Muscle layer of duodenum (tissue), 2 donors: Measurements from ENCODE around the gene MYRIP.
"Not testable (repeated sequence)": the region's sequence is repeated elsewhere in the genome, so short reads cannot be mapped to it uniquely, and the experiment has no call there.

Experiments
- H3K27ac ChIP-seq: one replicate; pipeline ENCODE4 v1.7.0; 2013; ENCODE audit warnings: mild to moderate bottlenecking, low read length
- H3K27me3 ChIP-seq: one replicate; pipeline ENCODE4 v1.7.0; 2013; ENCODE audit warnings: low read depth, mild to moderate bottlenecking, control low read depth, low read length
- H3K36me3 ChIP-seq, 2 donors: one replicate each; pipeline ENCODE4 v1.7.0; 2013; ENCODE audit warnings: low read length in 2 of 2, control low read depth in 1 of 2, mild to moderate bottlenecking in 1 of 2; ENCODE audit not compliant: insufficient read depth in 2 of 2, control insufficient read depth in 1 of 2
- H3K4me1 ChIP-seq, 2 donors: one replicate each; pipeline ENCODE4 v1.7.0; 2013; ENCODE audit warnings: low read length in 2 of 2, mild to moderate bottlenecking in 2 of 2, control low read depth in 1 of 2, moderate library complexity in 1 of 2; ENCODE audit not compliant: insufficient read depth in 2 of 2, control insufficient read depth in 1 of 2
- H3K4me3 ChIP-seq, 2 donors: one replicate each; pipeline ENCODE4 v1.7.0; 2013; ENCODE audit warnings: low read length in 2 of 2, low read depth in 1 of 2, mild to moderate bottlenecking in 1 of 2
- H3K9me3 ChIP-seq, 2 donors: one replicate each; pipeline ENCODE4 v1.7.0; 2013; ENCODE audit warnings: low read length in 2 of 2, control low read depth in 1 of 2, mild to moderate bottlenecking in 1 of 2; ENCODE audit not compliant: control insufficient read depth in 1 of 2
- donor health status: healthy.

The MYRIP gene

GRCh38 chr3:39809181-39809994 lies at the start of gene MYRIP:
Gene MYRIP (plus strand): TSS chr3:39809609. CDS start chr3:39900817, 91,208 bp downstream.
- H3K27ac ChIP-seq: no peak within 1 kb of the TSS
- H3K36me3 ChIP-seq: no peaks in the 10 kb centered on the region
- peak within 1 kb of the TSS; percentile 57 to 77 for H3K4me3 ChIP-seq
- peaks cover 0 to 23% of the 10 kb centered on the region in 2 donors for H3K4me1 ChIP-seq
- H3K27me3 ChIP-seq: peaks cover 20% of the 10 kb centered on the region
- H3K9me3 ChIP-seq: no peaks in the 10 kb centered on the region

GRCh38 chr3:39760325-39760724 lies 49.1 kb upstream of the MYRIP start:
- Histone ChIP-seq H3K36me3 (no peaks in the 10 kb centered on the region), H3K27me3 (no peaks in the 10 kb centered on the region), H3K4me1 (no peaks in the 10 kb centered on the region), H3K9me3 (no peaks in the 10 kb centered on the region), H3K27ac (no peak overlapping the region), H3K4me3 (no peak overlapping the region)

- Histone ChIP-seq H3K9me3 (no peaks in the 10 kb centered on the region), H3K4me3 (no peak overlapping the region), H3K4me1 (no peaks in the 10 kb centered on the region), H3K36me3 (no peaks in the 10 kb centered on the region), H3K27ac (no peak overlapping the region), H3K27me3 (no peaks in the 10 kb centered on the region)
Observed at GRCh38 chr3:39762537-39763070, 46.8 kb upstream of the MYRIP start.

DNA sequence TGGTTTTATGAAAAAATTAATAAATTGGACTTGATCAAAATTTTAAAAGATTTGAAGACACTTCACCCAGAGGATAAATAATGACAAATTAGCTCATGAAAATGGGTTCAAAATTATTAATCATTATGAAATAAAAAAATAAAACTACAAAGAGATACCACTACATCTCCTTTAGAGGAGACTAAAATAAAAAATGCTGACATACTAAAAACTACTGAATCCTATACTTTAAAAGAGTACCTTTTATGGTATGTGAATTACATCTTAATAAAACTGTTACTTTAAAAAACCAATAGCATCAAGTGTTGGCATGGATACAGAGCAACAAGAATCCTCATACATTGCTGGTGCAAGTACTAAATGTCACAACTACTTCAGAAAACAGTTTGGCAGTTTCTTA lies 46.0 kb upstream of the MYRIP start:
- H3K27ac ChIP-seq: no peak overlapping the region
- no peaks in the 10 kb centered on the region for H3K9me3 ChIP-seq
- no peaks in the 10 kb centered on the region for H3K4me1 ChIP-seq
- H3K27me3 ChIP-seq: no peaks in the 10 kb centered on the region
- H3K36me3 ChIP-seq: no peaks in the 10 kb centered on the region
- H3K4me3 ChIP-seq: no peak overlapping the region

DNA sequence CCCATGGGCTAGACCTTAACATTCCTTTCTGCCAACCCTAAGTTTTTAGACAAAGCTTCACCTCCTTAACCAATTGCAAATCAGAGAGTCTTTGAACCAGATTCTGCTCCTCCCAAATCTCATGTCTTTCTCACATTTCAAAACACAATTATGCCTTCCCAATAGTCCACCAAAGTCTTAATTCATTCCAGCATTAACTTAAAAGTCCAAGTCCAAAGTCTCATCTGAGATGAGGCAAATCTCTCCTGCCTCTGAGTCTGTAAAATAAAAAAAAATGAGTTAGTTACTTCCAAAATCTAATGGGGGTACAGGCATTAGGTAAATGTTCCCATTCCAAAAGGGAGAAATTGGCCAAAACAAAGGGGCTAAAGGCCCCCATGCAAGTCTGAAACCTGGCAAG lies 43.8 kb upstream of the MYRIP start:
- no peaks in the 10 kb centered on the region for H3K36me3 ChIP-seq
- H3K4me3 ChIP-seq: no peak overlapping the region
- no peaks in the 10 kb centered on the region for H3K9me3 ChIP-seq
- H3K27ac ChIP-seq: no peak overlapping the region
- no peaks in the 10 kb centered on the region for H3K27me3 ChIP-seq
- no peaks in the 10 kb centered on the region for H3K4me1 ChIP-seq

GRCh38 chr3:39766433-39766832 lies 43.0 kb upstream of the MYRIP start:
- H3K27me3 ChIP-seq: no peaks in the 10 kb centered on the region
- H3K27ac ChIP-seq: no peak overlapping the region
- no peaks in the 10 kb centered on the region for H3K4me1 ChIP-seq
- H3K9me3 ChIP-seq: no peaks in the 10 kb centered on the region
- no peak overlapping the region for H3K4me3 ChIP-seq
- no peaks in the 10 kb centered on the region for H3K36me3 ChIP-seq

- H3K9me3 ChIP-seq, H3K4me1 ChIP-seq, H3K27ac ChIP-seq, H3K27me3 ChIP-seq, H3K4me3 ChIP-seq, H3K36me3 ChIP-seq: not testable (repeated sequence)
Observed at GRCh38 chr3:39766909-39767308, 42.5 kb upstream of the MYRIP start.

GRCh38 chr3:39778168-39778567 lies 31.2 kb upstream of the MYRIP start:
- not testable (repeated sequence) for H3K4me3 ChIP-seq, H3K4me1 ChIP-seq, H3K27me3 ChIP-seq, H3K36me3 ChIP-seq, H3K27ac ChIP-seq, H3K9me3 ChIP-seq

- no peaks in the 10 kb centered on the region for H3K27me3 ChIP-seq
- H3K4me3 ChIP-seq: no peak overlapping the region
- H3K4me1 ChIP-seq: no peaks in the 10 kb centered on the region
- H3K27ac ChIP-seq: no peak overlapping the region
- H3K36me3 ChIP-seq: no peaks in the 10 kb centered on the region
- no peaks in the 10 kb centered on the region for H3K9me3 ChIP-seq
Observed at GRCh38 chr3:39779511-39780230, 29.7 kb upstream of the MYRIP start.

GRCh38 chr3:39780352-39780751 lies 29.1 kb upstream of the MYRIP start:
- no peaks in the 10 kb centered on the region for H3K4me1 ChIP-seq
- H3K4me3 ChIP-seq: no peak overlapping the region

DNA sequence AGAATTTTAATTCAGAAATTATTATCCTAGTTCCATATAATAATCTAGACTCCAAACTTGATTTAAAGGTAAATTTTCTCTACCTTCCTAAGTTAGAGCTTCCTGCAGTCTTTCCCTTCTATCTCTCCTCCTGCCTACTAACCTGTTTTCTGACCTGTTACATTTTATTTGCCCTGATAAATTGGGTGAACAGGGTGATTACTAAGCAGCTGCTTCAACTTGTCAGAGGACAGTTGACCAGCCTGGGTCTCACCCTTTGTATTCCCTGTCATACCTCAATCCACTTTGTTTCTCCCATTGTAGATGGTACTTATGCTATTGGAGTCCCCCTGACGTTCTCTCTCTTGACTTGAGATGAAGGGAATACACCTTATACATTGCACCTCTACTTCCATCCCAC lies 28.4 kb upstream of the MYRIP start:
- Histone ChIP-seq H3K36me3 (no peaks in the 10 kb centered on the region), H3K4me1 (no peaks in the 10 kb centered on the region), H3K27ac (no peak overlapping the region), H3K27me3 (no peaks in the 10 kb centered on the region), H3K9me3 (no peaks in the 10 kb centered on the region), H3K4me3 (no peak overlapping the region)

More at GRCh38 chr3:39780352-39780751, 29.1 kb upstream of the MYRIP start:
- no peaks in the 10 kb centered on the region for H3K9me3 ChIP-seq
- H3K36me3 ChIP-seq: no peaks in the 10 kb centered on the region
- H3K27me3 ChIP-seq: no peaks in the 10 kb centered on the region
- H3K27ac ChIP-seq: no peak overlapping the region
